HG03064 (cell line): ENCODE measurements around the gene ARRDC4.

Source experiments
- ATAC-seq: cut with Tn5 transposase; IDR thresholded peaks from one replicate; pipeline ENCODE4 v1.9.1; 2021; ENCODE audit warnings: low read depth; ENCODE audit not compliant: unreplicated experiment

ARRDC4 gene

GRCh38 chr15:97995192-97995591 is 34.7 kb downstream of the ARRDC4 start:
- ATAC-seq = no peak

GRCh38 chr15:97995881-97996603 is 35.5 kb downstream of the ARRDC4 start:
- ATAC-seq = no peak

- no peak for ATAC-seq
Measured at GRCh38 chr15:97998307-97999071, 38.0 kb downstream of the ARRDC4 start.

GRCh38 chr15:98000249-98001203 is 40.0 kb downstream of the ARRDC4 start:
- ATAC-seq = no peak

- no peak for ATAC-seq
Measured at GRCh38 chr15:98001663-98002194, 41.2 kb downstream of the ARRDC4 start.

GRCh38 chr15:98002419-98002818 is 41.9 kb downstream of the ARRDC4 start:
- ATAC-seq = no peak

GRCh38 chr15:98002866-98003265 is 42.4 kb downstream of the ARRDC4 start:
- ATAC-seq = no peak

- ATAC-seq = no peak
Measured at GRCh38 chr15:98003518-98003917, 43.0 kb downstream of the ARRDC4 start.

- ATAC-seq = no peak
Measured at GRCh38 chr15:98003996-98004395, 43.5 kb downstream of the ARRDC4 start.

- ATAC-seq = no peak
Measured at GRCh38 chr15:98005659-98006058, 45.2 kb downstream of the ARRDC4 start.

GRCh38 chr15:98009169-98009568 is 48.7 kb downstream of the ARRDC4 start:
- ATAC-seq = no peak

GRCh38 chr15:98009971-98010370 is 49.5 kb downstream of the ARRDC4 start:
- ATAC-seq = no peak

- no peak for ATAC-seq
Measured at GRCh38 chr15:98012354-98012753, 51.9 kb downstream of the ARRDC4 start.

- no peak for ATAC-seq
Measured at GRCh38 chr15:98013631-98014030, 53.1 kb downstream of the ARRDC4 start.

GRCh38 chr15:98017150-98017964 is 56.9 kb downstream of the ARRDC4 start:
- ATAC-seq = no peak

GRCh38 chr15:98018761-98019351 is 58.4 kb downstream of the ARRDC4 start:
- ATAC-seq = no peak
